ENCODE data around the gene PTPRK. TPM values are rescaled to one million over a fixed set of nuclear protein-coding genes. Genes with fewer than 3 reads are reported as not detected.

Gene PTPRK
- total and polyA plus RNA-seq, 7 donors = 6.0 to 51.3 (median 46.7) TPM

GRCh38 chr6:127956956-127957355 lies 563.4 kb downstream of the PTPRK start:
- no peaks in the 10 kb centered on the region for H3K9me3 ChIP-seq
- no peaks in the 10 kb centered on the region for H3K27me3 ChIP-seq
- no peak for DNase-seq
- 61 to 64% methylated on average over 2 of the region's 2 CpGs for WGBS, 2 donors
- H3K36me3 ChIP-seq = no peaks in the 10 kb centered on the region
- intact Hi-C loops (cut with DNase I) = no loop called here
- no peak overlapping the region for H3K27ac ChIP-seq
- no peak overlapping the region for H3K4me3 ChIP-seq
- H3K4me1 ChIP-seq = no peaks in the 10 kb centered on the region
- no peak for TF ChIP-seq POLR2AphosphoS5 (IDR thresholded peaks at IDR 0.05)
- no peak for TF ChIP-seq CTCF (IDR thresholded peaks at IDR 0.05)
- no peak for TF ChIP-seq EP300 (IDR thresholded peaks at IDR 0.05)
- no peak for TF ChIP-seq POLR2A (IDR thresholded peaks at IDR 0.05)

GRCh38 chr6:127956260-127956888 lies 564.0 kb downstream of the PTPRK start:
- H3K27me3 ChIP-seq = no peaks in the 10 kb centered on the region
- H3K4me3 ChIP-seq = no peak overlapping the region
- intact Hi-C loops (cut with DNase I) = no loop called here
- no peak for DNase-seq
- WGBS, 2 donors = 80 to 83% methylated on average over 6 of the region's 6 CpGs
- H3K9me3 ChIP-seq = no peaks in the 10 kb centered on the region
- no peaks in the 10 kb centered on the region for H3K4me1 ChIP-seq
- no peaks in the 10 kb centered on the region for H3K36me3 ChIP-seq
- H3K27ac ChIP-seq = no peak overlapping the region
- TF ChIP-seq CTCF (IDR thresholded peaks at IDR 0.05) (no peak), POLR2AphosphoS5 (IDR thresholded peaks at IDR 0.05) (no peak), EP300 (IDR thresholded peaks at IDR 0.05) (no peak), POLR2A (IDR thresholded peaks at IDR 0.05) (no peak)

- intact Hi-C loops (cut with DNase I) = no loop called here
- no peaks in the 10 kb centered on the region for H3K27me3 ChIP-seq
- no peaks in the 10 kb centered on the region for H3K36me3 ChIP-seq
- H3K4me1 ChIP-seq = no peaks in the 10 kb centered on the region
- 95 to 96% methylated on average over 4 of the region's 4 CpGs for WGBS, 2 donors
- TF ChIP-seq POLR2AphosphoS5 (IDR thresholded peaks at IDR 0.05) (no peak), CTCF (IDR thresholded peaks at IDR 0.05) (no peak), POLR2A (IDR thresholded peaks at IDR 0.05) (no peak), EP300 (IDR thresholded peaks at IDR 0.05) (no peak)
- no peak for DNase-seq
- no peak overlapping the region for H3K4me3 ChIP-seq
- H3K27ac ChIP-seq = no peak overlapping the region
- no peaks in the 10 kb centered on the region for H3K9me3 ChIP-seq
Measured at GRCh38 chr6:127954082-127954481, 566.3 kb downstream of the PTPRK start.

DNA sequence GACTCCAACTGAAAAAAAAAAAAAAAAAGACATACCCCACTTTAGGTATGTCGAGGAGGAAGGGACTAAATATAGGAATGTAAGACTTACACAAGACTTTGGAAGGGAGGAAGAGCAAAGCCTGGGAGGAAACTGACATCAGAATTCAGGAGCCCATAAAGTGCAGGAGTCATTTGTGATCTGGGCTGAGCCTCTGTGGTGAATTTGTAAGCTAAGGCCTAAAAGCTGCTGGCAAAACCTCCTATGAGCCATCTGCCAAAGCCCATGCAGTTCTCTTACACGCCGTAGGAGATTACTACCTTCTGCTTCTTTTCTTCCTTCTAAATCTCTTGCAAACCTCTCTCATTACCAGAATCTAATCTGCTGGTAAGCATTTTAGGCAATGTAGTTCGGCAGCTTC lies 567.6 kb downstream of the PTPRK start:
- WGBS, 2 donors = 80 to 83% methylated on average over 4 of the region's 4 CpGs
- H3K27ac ChIP-seq = no peak overlapping the region
- TF ChIP-seq CTCF (IDR thresholded peaks at IDR 0.05) (no peak), EP300 (IDR thresholded peaks at IDR 0.05) (no peak), POLR2AphosphoS5 (IDR thresholded peaks at IDR 0.05) (no peak), POLR2A (IDR thresholded peaks at IDR 0.05) (no peak)
- no peak for DNase-seq
- H3K4me1 ChIP-seq = no peaks in the 10 kb centered on the region
- H3K9me3 ChIP-seq = no peaks in the 10 kb centered on the region
- intact Hi-C loops (cut with DNase I) = no loop called here
- H3K27me3 ChIP-seq = no peaks in the 10 kb centered on the region
- H3K36me3 ChIP-seq = no peaks in the 10 kb centered on the region
- H3K4me3 ChIP-seq = no peak overlapping the region

DNA sequence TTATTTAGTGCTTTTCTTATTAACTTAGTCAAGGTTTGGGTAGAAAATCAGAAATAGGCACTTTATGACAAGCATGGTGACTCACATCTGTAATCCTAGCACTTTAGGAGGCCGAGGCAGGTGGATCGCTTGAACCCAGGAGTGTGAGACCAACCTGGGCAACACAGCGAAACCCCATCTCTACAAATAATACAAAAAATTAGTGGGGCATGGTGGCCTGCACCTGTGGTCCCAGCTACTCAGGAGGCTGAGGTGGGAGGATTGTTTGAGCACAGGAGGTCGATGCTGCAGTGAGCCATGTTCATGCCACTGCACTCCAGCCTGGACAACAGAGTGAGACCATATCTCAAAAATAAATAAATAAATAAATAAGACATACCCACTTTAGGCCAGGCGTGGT lies 568.2 kb downstream of the PTPRK start:
- WGBS, 2 donors = 92 to 94% methylated on average over 5 of the region's 5 CpGs

More for the DNA sequence above, 568.2 kb downstream of the PTPRK start:
- DNase-seq = no peak
- TF ChIP-seq POLR2A (IDR thresholded peaks at IDR 0.05) (no peak), CTCF (IDR thresholded peaks at IDR 0.05) (no peak), POLR2AphosphoS5 (IDR thresholded peaks at IDR 0.05) (no peak)
- Histone ChIP-seq H3K27ac (no peak overlapping the region), H3K36me3 (no peaks in the 10 kb centered on the region), H3K9me3 (no peaks in the 10 kb centered on the region), H3K4me1 (no peaks in the 10 kb centered on the region), H3K4me3 (no peak overlapping the region), H3K27me3 (no peaks in the 10 kb centered on the region)
- intact Hi-C loops (cut with DNase I) = no loop called here

All from sigmoid colon (tissue), 7 donors.